ENCODE results near the gene RAC2.
"Not testable (repeated sequence)": the region's sequence is repeated elsewhere in the genome, so short reads cannot be mapped to it uniquely, and the experiment has no call there.

Gene RAC2

GRCh38 chr22:37234736-37235711, 9.0 kb downstream of the RAC2 start:
- no peak for DNase-seq (ENCODE audit: low read depth in 2 of 2)

GRCh38 chr22:37233751-37234631, 10.1 kb downstream of the RAC2 start:
- DNase-seq (ENCODE audit: low read depth in 2 of 2), result no peak

DNA sequence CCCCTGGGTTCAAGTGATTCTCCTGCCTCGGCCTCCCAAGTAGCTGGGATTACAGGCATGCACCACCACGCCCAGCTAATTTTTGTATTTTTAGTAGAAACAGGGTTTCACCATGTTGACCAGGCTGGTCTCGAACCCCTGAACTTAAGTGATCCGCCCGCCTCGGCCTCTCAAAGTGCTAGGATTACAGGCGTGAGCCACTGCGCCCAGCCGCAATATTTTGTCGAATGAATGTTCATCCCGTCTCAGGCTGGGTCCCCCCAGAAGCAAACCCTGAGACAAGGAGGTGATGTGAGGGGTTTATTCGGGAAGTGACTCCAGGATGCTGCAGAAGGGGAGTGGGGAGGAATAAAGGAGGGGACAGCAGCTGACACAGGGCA, 10.7 kb downstream of the RAC2 start:
- not testable (repeated sequence) for DNase-seq (ENCODE audit: low read depth in 2 of 2)

- no peak for DNase-seq (ENCODE audit: low read depth in 2 of 2)
These were observed 11.7 kb downstream of the RAC2 start for GRCh38 chr22:37232140-37232998.

- DNase-seq (ENCODE audit: low read depth in 2 of 2), result no peak
These were observed 12.5 kb downstream of the RAC2 start for GRCh38 chr22:37231406-37232139.

- DNase-seq (ENCODE audit: low read depth in 2 of 2), result no peak
These were observed 13.2 kb downstream of the RAC2 start for GRCh38 chr22:37230673-37231405.

GRCh38 chr22:37229805-37230672, 14.0 kb downstream of the RAC2 start:
- no peak for DNase-seq (ENCODE audit: low read depth in 2 of 2)

GRCh38 chr22:37229012-37229804, 14.9 kb downstream of the RAC2 start:
- DNase-seq (ENCODE audit: low read depth in 2 of 2), result no peak

DNA sequence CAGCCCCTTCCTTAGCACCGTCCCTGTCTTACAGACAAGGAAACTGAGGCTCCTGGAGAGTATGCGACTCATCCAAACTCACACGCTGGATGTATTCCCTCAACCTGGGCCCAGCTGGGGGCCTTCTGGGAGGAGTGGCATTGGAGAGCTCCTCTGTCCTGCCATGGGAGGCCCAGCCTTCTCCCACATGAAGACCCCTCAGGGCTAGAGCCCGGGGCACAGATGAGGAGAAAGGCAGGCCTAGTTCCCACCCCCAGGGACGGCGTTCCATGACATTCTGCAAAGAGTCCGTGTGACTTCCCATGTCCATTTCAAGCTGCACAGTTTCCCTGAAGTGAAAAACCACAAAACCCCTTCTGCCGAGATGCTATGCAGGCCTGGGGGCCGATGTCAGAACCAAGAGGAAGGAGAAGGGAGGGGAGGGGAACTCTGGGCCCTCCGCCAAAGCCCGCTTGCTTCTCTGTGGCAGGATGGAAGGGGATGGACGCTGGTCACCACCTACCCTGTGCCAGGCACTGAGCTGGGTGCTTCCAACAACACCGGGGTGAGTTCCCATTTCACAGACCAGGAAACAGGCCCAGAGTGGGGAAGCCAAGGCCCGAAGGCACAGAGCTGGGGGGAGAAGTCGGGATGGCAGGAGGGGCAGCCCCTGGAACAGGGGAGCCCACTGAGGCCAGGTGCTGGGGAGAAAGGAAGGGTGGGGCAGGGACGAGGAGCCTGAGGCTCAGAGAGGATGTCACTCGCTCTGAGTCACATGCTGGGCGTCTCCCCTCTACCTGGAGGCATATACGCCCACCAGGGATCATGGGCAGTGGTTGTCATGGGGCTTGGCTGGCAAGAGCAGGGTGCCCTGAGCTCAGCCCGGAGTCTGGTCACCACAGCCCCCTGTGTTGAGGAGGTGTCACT, 15.7 kb downstream of the RAC2 start:
- peak; percentile 36 to 39 for DNase-seq (ENCODE audit: low read depth in 2 of 2)

DNA sequence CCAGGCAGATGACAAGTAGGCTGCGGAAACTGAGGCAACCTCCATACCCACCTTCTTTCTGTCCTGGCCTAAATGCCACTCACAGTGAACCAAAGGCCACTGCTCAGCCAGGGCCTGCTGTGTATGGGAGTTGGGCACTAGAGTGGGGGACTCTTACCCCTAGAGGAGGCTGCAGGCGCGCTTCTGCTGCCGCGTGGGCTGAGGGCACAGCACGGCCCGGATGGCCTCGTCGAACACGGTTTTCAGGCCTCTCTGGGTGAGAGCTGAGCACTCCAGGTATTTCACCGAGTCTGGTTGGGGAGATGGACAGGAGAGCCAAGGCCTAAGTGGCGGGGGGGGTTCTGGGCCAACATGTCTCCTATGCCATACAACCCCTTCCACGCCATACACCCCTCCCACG, 17.6 kb downstream of the RAC2 start:
- DNase-seq (ENCODE audit: low read depth in 2 of 2), result no peak

DNA sequence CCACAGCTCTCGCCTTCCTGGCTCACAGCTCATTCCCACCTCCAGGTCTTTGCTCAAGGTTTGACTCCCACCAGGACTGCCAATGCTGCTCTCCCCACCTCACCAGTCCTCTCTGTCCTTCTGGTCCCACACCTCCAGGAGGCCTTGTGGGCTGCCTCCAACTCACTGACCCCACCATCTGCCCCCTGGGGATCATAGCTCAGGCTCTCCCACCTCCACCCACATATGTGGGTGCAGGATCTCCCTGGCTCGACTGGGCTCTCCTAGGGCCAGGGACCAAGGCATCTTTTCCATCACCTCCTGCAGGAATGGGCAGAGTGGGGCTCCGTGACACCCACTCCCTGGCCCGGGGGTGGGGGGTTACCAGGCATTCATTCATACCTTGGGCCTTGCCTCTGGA, 18.0 kb downstream of the RAC2 start:
- DNase-seq (ENCODE audit: low read depth in 2 of 2), result no peak

DNA sequence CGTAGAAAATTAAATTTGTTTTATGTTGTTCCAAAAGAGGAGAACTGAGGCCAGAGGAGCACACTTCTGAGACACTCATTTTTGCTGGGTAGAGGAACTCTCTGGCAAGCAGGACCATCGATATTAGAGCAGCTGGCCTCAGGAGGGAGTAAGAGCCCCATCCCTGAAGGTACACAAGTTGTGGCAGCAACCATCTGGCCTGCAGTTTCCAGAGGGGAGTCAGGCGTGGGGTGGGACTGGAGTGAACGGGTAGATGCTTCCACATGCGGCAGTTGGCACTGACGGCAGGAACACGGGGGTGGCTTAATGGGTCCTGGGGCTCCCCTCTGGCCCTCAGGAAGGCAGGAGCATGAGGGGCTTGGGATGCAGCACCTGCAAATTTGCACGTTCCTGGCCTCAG, 18.6 kb downstream of the RAC2 start:
- no peak for DNase-seq (ENCODE audit: low read depth in 2 of 2)

- no peak for DNase-seq (ENCODE audit: low read depth in 2 of 2)
These were observed 19.2 kb downstream of the RAC2 start for GRCh38 chr22:37224757-37225420.

GRCh38 chr22:37223965-37224551, 20.0 kb downstream of the RAC2 start:
- DNase-seq (ENCODE audit: low read depth in 2 of 2), result no peak

DNA sequence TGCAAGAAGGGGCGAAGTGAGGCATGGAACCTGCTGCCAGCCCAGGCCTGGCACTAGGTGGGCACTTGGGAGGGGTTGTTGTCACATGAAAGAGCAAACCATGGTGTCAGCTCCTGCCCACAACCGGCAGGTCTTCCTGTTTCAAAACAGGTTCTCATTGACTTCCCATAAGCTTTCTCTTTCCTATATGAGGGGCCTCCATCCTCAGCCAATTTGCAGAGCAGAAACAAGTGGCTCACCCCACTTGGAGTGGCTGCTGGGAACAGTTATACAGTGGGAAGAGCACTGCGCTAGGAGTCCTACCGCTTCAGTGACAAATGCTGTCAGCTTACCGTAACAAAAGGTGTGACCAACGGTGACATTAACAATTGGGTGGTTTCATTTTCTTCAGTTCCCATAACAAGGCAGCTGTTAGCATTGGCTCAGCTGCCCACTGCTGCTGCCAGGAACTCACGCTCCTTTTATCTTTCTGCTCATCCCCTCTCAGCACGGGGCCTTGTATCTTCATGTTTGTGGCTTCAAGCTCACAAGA, 21.6 kb downstream of the RAC2 start:
- no peak for DNase-seq (ENCODE audit: low read depth in 2 of 2)

All from fibroblast of skin of left biceps (primary cell).